ENCODE data around the gene OR1F1.

Gene OR1F1

GRCh38 chr16:3248596-3248995, 60.6 kb downstream of the OR1F1 start:
- no peaks in the 10 kb centered on the region for H3K36me3 ChIP-seq (ENCODE audit: control insufficient read depth, insufficient read depth, low read length)
- no peaks in the 10 kb centered on the region for H3K27me3 ChIP-seq (replicated peaks; ENCODE audit: control insufficient read depth, insufficient read depth, low read length, poor library complexity, severe bottlenecking)
- H3K4me1 ChIP-seq (ENCODE audit: control insufficient read depth, insufficient read depth, low read length, poor library complexity, severe bottlenecking), result no peaks in the 10 kb centered on the region
- H3K4me3 ChIP-seq (ENCODE audit: insufficient read depth, low read depth, low read length, poor library complexity, severe bottlenecking), result no peak overlapping the region
- DNase-seq, result no peak
- H3K27ac ChIP-seq (ENCODE audit: insufficient read depth, low read length, poor library complexity, severe bottlenecking), result no peak overlapping the region
- no peaks in the 10 kb centered on the region for H3K9me3 ChIP-seq (ENCODE audit: control insufficient read depth, low read length)

- no peaks in the 10 kb centered on the region for H3K36me3 ChIP-seq (ENCODE audit: control insufficient read depth, insufficient read depth, low read length)
- no peak overlapping the region for H3K4me3 ChIP-seq (ENCODE audit: insufficient read depth, low read depth, low read length, poor library complexity, severe bottlenecking)
- H3K9me3 ChIP-seq (ENCODE audit: control insufficient read depth, low read length), result no peaks in the 10 kb centered on the region
- no peak for DNase-seq
- H3K4me1 ChIP-seq (ENCODE audit: control insufficient read depth, insufficient read depth, low read length, poor library complexity, severe bottlenecking), result no peaks in the 10 kb centered on the region
- no peaks in the 10 kb centered on the region for H3K27me3 ChIP-seq (replicated peaks; ENCODE audit: control insufficient read depth, insufficient read depth, low read length, poor library complexity, severe bottlenecking)
- H3K27ac ChIP-seq (ENCODE audit: insufficient read depth, low read length, poor library complexity, severe bottlenecking), result no peak overlapping the region
These were observed 61.0 kb downstream of the OR1F1 start for GRCh38 chr16:3249020-3249419.

- H3K36me3 ChIP-seq (ENCODE audit: control insufficient read depth, insufficient read depth, low read length), result no peaks in the 10 kb centered on the region
- H3K4me3 ChIP-seq (ENCODE audit: insufficient read depth, low read depth, low read length, poor library complexity, severe bottlenecking), result no peak overlapping the region
- H3K9me3 ChIP-seq (ENCODE audit: control insufficient read depth, low read length), result no peaks in the 10 kb centered on the region
- H3K27ac ChIP-seq (ENCODE audit: insufficient read depth, low read length, poor library complexity, severe bottlenecking), result no peak overlapping the region
- no peak for DNase-seq
- H3K27me3 ChIP-seq (replicated peaks; ENCODE audit: control insufficient read depth, insufficient read depth, low read length, poor library complexity, severe bottlenecking), result no peaks in the 10 kb centered on the region
- no peaks in the 10 kb centered on the region for H3K4me1 ChIP-seq (ENCODE audit: control insufficient read depth, insufficient read depth, low read length, poor library complexity, severe bottlenecking)
These were observed 61.4 kb downstream of the OR1F1 start for GRCh38 chr16:3249451-3249850.

- Histone ChIP-seq H3K4me3 (ENCODE audit: insufficient read depth, low read depth, low read length, poor library complexity, severe bottlenecking) (no peak overlapping the region), H3K27me3 (replicated peaks; ENCODE audit: control insufficient read depth, insufficient read depth, low read length, poor library complexity, severe bottlenecking) (no peaks in the 10 kb centered on the region), H3K4me1 (ENCODE audit: control insufficient read depth, insufficient read depth, low read length, poor library complexity, severe bottlenecking) (no peaks in the 10 kb centered on the region), H3K27ac (ENCODE audit: insufficient read depth, low read length, poor library complexity, severe bottlenecking) (no peak overlapping the region), H3K9me3 (ENCODE audit: control insufficient read depth, low read length) (no peaks in the 10 kb centered on the region), H3K36me3 (ENCODE audit: control insufficient read depth, insufficient read depth, low read length) (no peaks in the 10 kb centered on the region)
- DNase-seq, result no peak
These were observed 65.0 kb downstream of the OR1F1 start for GRCh38 chr16:3252967-3253366.

- DNase-seq, result no peak
- no peak overlapping the region for H3K27ac ChIP-seq (ENCODE audit: insufficient read depth, low read length, poor library complexity, severe bottlenecking)
- no peaks in the 10 kb centered on the region for H3K4me1 ChIP-seq (ENCODE audit: control insufficient read depth, insufficient read depth, low read length, poor library complexity, severe bottlenecking)
- no peaks in the 10 kb centered on the region for H3K36me3 ChIP-seq (ENCODE audit: control insufficient read depth, insufficient read depth, low read length)
- no peak overlapping the region for H3K4me3 ChIP-seq (ENCODE audit: insufficient read depth, low read depth, low read length, poor library complexity, severe bottlenecking)
- no peaks in the 10 kb centered on the region for H3K27me3 ChIP-seq (replicated peaks; ENCODE audit: control insufficient read depth, insufficient read depth, low read length, poor library complexity, severe bottlenecking)
- H3K9me3 ChIP-seq (ENCODE audit: control insufficient read depth, low read length), result no peaks in the 10 kb centered on the region
These were observed 66.3 kb downstream of the OR1F1 start for GRCh38 chr16:3254309-3254708.

All from effector memory CD4-positive, alpha-beta T cell (primary cell).